K562 (cell line): Measurements from ENCODE around the gene FBXL22. TPM values are rescaled to one million over a fixed set of nuclear protein-coding genes. Genes with fewer than 3 reads are reported as not detected.

Experiments used
- ATAC-seq: fragments of 200-7000 bp; cut with Tn5 transposase; 3 replicates; pipeline ENCODE4 v1.9.1; 2020; ENCODE audit warnings: moderate library complexity
- BruUV-seq: library from RNA; stranded (reverse); fragments of 400-500 nt; replicated peaks from 2 replicates; lab custom pipeline; 2021; lab: Mats Ljungman, UMichigan
- CTCF ChIA-PET: fragments of 300-600 bp; formaldehyde crosslinking; extraction: SDS; loops from one replicate; lab custom pipeline; 2021; ENCODE audit warnings: low intra/inter-chr PET ratio; lab: Yijun Ruan, JAX
- POLR2A ChIA-PET: fragments of 300-600, 350-650 bp; sonication (Branson Sonifier 250); formaldehyde crosslinking; extraction: SDS; loops from one replicate; lab custom pipeline; 2021; ENCODE audit warnings: antibody characterized with exemption, inconsistent platforms; lab: Yijun Ruan, JAX
- DNase-seq, 4 experiments: peaks; one replicate each; pipeline versions ENCODE4 v3.0.0 to v3.0.0-alpha.2; 2011 to 2018; ENCODE audit warnings: low spot score in 3 of 4, mixed read lengths in 3 of 4; ENCODE audit errors: extremely low read depth in 1 of 4
- FAIRE-seq: peaks from 2 replicates; lab custom pipeline; 2011; peaks lifted over from hg19 to GRCh38; lab: Jason Lieb, UNC
- H2AFZ ChIP-seq: 2 replicates; pipeline ENCODE4 v1.6.0; 2011; ENCODE audit warnings: low read depth, low read length, control low read depth, inconsistent platforms
- H3K27ac ChIP-seq: fragments of 200-600 bp; 3 replicates; pipeline ENCODE4 v1.8.0; 2011; ENCODE audit warnings: low read depth, mild to moderate bottlenecking, control low read depth, inconsistent platforms, low read length, moderate library complexity, mixed read lengths; ENCODE audit errors: extremely low read depth
- H3K27me3 ChIP-seq, 2 experiments: fragments of 300-600 bp in 1 of 2; 2 replicates in 1 of 2; 3 replicates in 1 of 2; pipeline versions ENCODE4 v1.6.0 to v1.8.0; 2011; ENCODE audit warnings: inconsistent platforms in 2 of 2, low read length in 2 of 2, mild to moderate bottlenecking in 1 of 2, mixed read lengths in 1 of 2, moderate library complexity in 1 of 2; ENCODE audit not compliant: control insufficient read depth in 2 of 2, insufficient read depth in 2 of 2
- H3K36me3 ChIP-seq: fragments of 300-600 bp; 3 replicates; pipeline ENCODE4 v1.8.0; 2011; ENCODE audit warnings: mild to moderate bottlenecking, low read length, inconsistent platforms; ENCODE audit not compliant: control insufficient read depth, insufficient read depth
- H3K4me1 ChIP-seq, 2 experiments: fragments of 200-600 bp in 1 of 2; replicated peaks in 1 of 2; 2 replicates in 1 of 2; 3 replicates in 1 of 2; pipeline versions ENCODE4 v1.5.1 to v1.8.0; 2011; ENCODE audit warnings: inconsistent platforms in 2 of 2, low read length in 2 of 2, mild to moderate bottlenecking in 1 of 2, mixed read lengths in 1 of 2, moderate library complexity in 1 of 2; ENCODE audit not compliant: control insufficient read depth in 2 of 2, insufficient read depth in 2 of 2
- H3K4me2 ChIP-seq: 2 replicates; pipeline ENCODE4 v1.6.1; 2011; ENCODE audit warnings: low read length, control low read depth, inconsistent platforms, mixed read lengths; ENCODE audit not compliant: insufficient read depth
- H3K4me3 ChIP-seq: fragments of 200-600 bp; sonication (generic), shearing (Covaris generic); 2 replicates; pipeline ENCODE4 v1.5.1; 2016; ENCODE audit warnings: control low read depth, inconsistent platforms
- H3K79me2 ChIP-seq: fragments of 200-600 bp; 3 replicates; pipeline ENCODE4 v1.8.0; 2011; ENCODE audit warnings: low read length, inconsistent platforms; ENCODE audit not compliant: control insufficient read depth, insufficient read depth
- H3K9ac ChIP-seq, 2 experiments: 2 replicates each; pipeline versions ENCODE4 v1.6.0 to v1.6.1; 2011; ENCODE audit warnings: low read depth in 2 of 2, low read length in 2 of 2, control low read depth in 1 of 2, inconsistent platforms in 1 of 2, mild to moderate bottlenecking in 1 of 2, mixed read lengths in 1 of 2; ENCODE audit not compliant: insufficient read depth in 1 of 2
- H3K9me1 ChIP-seq: one replicate; pipeline ENCODE4 v1.6.0; 2011; ENCODE audit warnings: inconsistent platforms, mild to moderate bottlenecking, low read length, moderate library complexity; ENCODE audit not compliant: control insufficient read depth, insufficient read depth
- H3K9me3 ChIP-seq: replicated peaks from 2 replicates; pipeline ENCODE4 v1.5.1; 2011; ENCODE audit warnings: low read depth, low read length, inconsistent platforms; ENCODE audit not compliant: control insufficient read depth, insufficient read depth
- H4K20me1 ChIP-seq: replicated peaks from 2 replicates; pipeline ENCODE4 v1.6.1; 2011; ENCODE audit warnings: low read length, inconsistent platforms, mixed read lengths; ENCODE audit not compliant: control insufficient read depth, insufficient read depth
- CAMTA2 ChIP-seq: fragments of 250-450 bp; sonication (Bioruptor Pico); conservative IDR thresholded peaks from 2 replicates; pipeline ENCODE4 v1.5.1; 2022
- CREBBP ChIP-seq: IDR thresholded peaks from one replicate; pipeline ENCODE4 v1.6.1; 2012; ENCODE audit warnings: low read depth, mild to moderate bottlenecking, control low read depth, inconsistent platforms, low read length
- KLF16 ChIP-seq: IDR thresholded peaks from 2 replicates; pipeline ENCODE4 v1.6.1; 2016; ENCODE audit warnings: antibody characterized with exemption
- NFRKB ChIP-seq: fragments of 450-650 bp; IDR thresholded peaks from 2 replicates; pipeline ENCODE4 v1.6.1; 2016; ENCODE audit warnings: low read depth
- NONO ChIP-seq, 2 experiments: fragments of 200-400 bp in 1 of 2; fragments of 450-650 bp in 1 of 2; formaldehyde crosslinking in 1 of 2; IDR thresholded peaks; 2 replicates each; pipeline ENCODE4 v1.6.1; 2017; ENCODE audit warnings: low read depth in 2 of 2, mild to moderate bottlenecking in 2 of 2, moderate library complexity in 2 of 2, low read length in 1 of 2
- RBM25 ChIP-seq: fragments of 200-400 bp; formaldehyde crosslinking; IDR thresholded peaks from 2 replicates; pipeline ENCODE4 v1.6.1; 2018; ENCODE audit warnings: low read length, low read depth, moderate library complexity; ENCODE audit not compliant: severe bottlenecking
- SIN3A ChIP-seq, 2 experiments: fragments of 150-350 bp in 1 of 2; IDR thresholded peaks; 2 replicates each; pipeline ENCODE4 v1.6.1; 2011 to 2016; ENCODE audit warnings: borderline replicate concordance in 2 of 2, low read depth in 2 of 2, low read length in 2 of 2, mild to moderate bottlenecking in 2 of 2, moderate library complexity in 2 of 2; ENCODE audit not compliant: control insufficient read depth in 1 of 2
- ZFX ChIP-seq: sonication (generic); formaldehyde crosslinking; IDR thresholded peaks from 2 replicates; pipeline ENCODE4 v1.8.0; 2022; ENCODE audit warnings: mild to moderate bottlenecking, missing genetic modification reagents, moderate library complexity
- ZNF212 ChIP-seq: fragments of 450-650 bp; formaldehyde crosslinking; IDR thresholded peaks from 2 replicates; pipeline ENCODE4 v1.4.0; 2020; ENCODE audit warnings: mild to moderate bottlenecking
- ZNF408 ChIP-seq: fragments of 250-450 bp; sonication (Bioruptor Pico); IDR thresholded peaks from 2 replicates; pipeline ENCODE4 v1.4.0; 2020; ENCODE audit warnings: low read depth, mild to moderate bottlenecking, moderate library complexity
- ZNF717 ChIP-seq: fragments of 250-450 bp; sonication (Bioruptor Pico); IDR thresholded peaks from 2 replicates; pipeline ENCODE4 v1.5.0; 2021
- WGBS: fragments of 100-300 bp; shearing (Covaris generic); methylation state at CpG from one replicate; pipeline ENCODE4 v1.1.6; 2016; ENCODE audit warnings: low coverage, mixed read lengths; ENCODE audit not compliant: insufficient coverage; ENCODE audit errors: missing lambda C conversion rate; 5-methylcytosine and 5-hydroxymethylcytosine counted together
- in situ Hi-C: fragments of 300-500 bp; cut with MboI; formaldehyde crosslinking; loops from 4 replicates; pipeline ENCODE4 v1.15.0; 2018; ENCODE audit warnings: inconsistent platforms, mixed read lengths
- intact Hi-C: fragments of 100-400 bp; cut with micrococcal nuclease; formaldehyde crosslinking; loops from 2 replicates; pipeline ENCODE4 v1.14.2; 2022
- polyA plus RNA-seq, 8 experiments: library from polyadenylated mRNA; depleted of rRNA in 4 of 8; stranded (reverse) in 5 of 8; unstranded in 3 of 8; fragments of >200 nt; fragmentation: Nextera tagmentation in 2 of 8; fragmentation: Illumina TruSeq in 1 of 8; extraction: Ambion mirVana in 2 of 8; extraction: Trizol in 1 of 8; gene quantifications; 2 replicates each; pipeline versions ENCODE4 v1.2.1 to v1.2.3, GENCODE V29; 2011 to 2014; ENCODE audit warnings: inconsistent platforms in 1 of 8, missing spikeins in 1 of 8
- total RNA-seq, 7 experiments: library from RNA; depleted of rRNA in 6 of 7; stranded (reverse); fragments of >200 nt in 6 of 7; fragmentation: Illumina TruSeq in 2 of 7; extraction: Trizol in 2 of 7; gene quantifications; 2 replicates each; pipeline versions ENCODE4 v1.2.1 to v1.2.3, GENCODE V29; 2011 to 2021; ENCODE audit warnings: low replicate concordance in 1 of 7
- TF ChIP-seq, protein P1 (sequence below): fragments of 250-450 bp; sonication (Bioruptor Pico); IDR thresholded peaks from 2 replicates; pipeline ENCODE4 v1.8.0; 2022; ENCODE audit warnings: moderate library complexity, mild to moderate bottlenecking, inconsistent platforms

The FBXL22 gene
- total and polyA plus RNA-seq, 9 of the 15 experiments (the other 6 are each of a cell fraction or from before 2014, with no cell fraction given) = not detected

DNA sequence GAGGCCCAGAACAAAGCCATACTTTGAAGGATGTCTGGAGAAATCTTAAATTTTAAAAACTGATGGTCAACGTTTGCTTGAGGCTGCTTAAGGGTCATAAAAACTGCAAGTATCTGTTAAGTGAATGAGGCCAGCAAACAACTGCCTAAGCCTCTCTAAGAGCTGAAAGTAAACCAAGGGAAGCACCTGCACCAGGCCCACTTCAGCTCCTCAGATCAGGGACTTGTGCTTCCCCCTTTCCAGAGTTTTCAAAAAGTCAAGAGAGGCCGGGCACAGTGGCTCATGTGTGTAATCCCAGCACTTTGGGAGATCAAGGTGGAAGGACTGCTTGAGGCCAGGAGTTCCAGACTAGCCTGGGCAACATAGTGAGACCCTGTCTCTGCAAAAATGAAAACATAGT lies 9.1 kb downstream of the FBXL22 start (continued):
- TF ChIP-seq, protein P1, sequence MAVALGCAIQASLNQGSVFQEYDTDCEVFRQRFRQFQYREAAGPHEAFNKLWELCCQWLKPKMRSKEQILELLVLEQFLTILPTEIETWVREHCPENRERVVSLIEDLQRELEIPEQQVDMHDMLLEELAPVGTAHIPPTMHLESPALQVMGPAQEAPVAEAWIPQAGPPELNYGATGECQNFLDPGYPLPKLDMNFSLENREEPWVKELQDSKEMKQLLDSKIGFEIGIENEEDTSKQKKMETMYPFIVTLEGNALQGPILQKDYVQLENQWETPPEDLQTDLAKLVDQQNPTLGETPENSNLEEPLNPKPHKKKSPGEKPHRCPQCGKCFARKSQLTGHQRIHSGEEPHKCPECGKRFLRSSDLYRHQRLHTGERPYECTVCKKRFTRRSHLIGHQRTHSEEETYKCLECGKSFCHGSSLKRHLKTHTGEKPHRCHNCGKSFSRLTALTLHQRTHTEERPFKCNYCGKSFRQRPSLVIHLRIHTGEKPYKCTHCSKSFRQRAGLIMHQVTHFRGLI (CRISPR knock-in tag) = no peak
- no peak for TF ChIP-seq NONO (IDR thresholded peaks at IDR 0.05; ENCODE audit: low read depth in 2 of 2, low read length in 1 of 2)
- TF ChIP-seq KLF16 = no peak
- no peak for TF ChIP-seq SIN3A (IDR thresholded peaks at IDR 0.05; ENCODE audit: borderline replicate concordance in 2 of 2, control insufficient read depth in 1 of 2, low read depth in 2 of 2, low read length in 2 of 2)
- TF ChIP-seq ZNF408 (CRISPR knock-in tag) = no peak
- TF ChIP-seq ZNF212 (CRISPR knock-in tag) = no peak

DNA sequence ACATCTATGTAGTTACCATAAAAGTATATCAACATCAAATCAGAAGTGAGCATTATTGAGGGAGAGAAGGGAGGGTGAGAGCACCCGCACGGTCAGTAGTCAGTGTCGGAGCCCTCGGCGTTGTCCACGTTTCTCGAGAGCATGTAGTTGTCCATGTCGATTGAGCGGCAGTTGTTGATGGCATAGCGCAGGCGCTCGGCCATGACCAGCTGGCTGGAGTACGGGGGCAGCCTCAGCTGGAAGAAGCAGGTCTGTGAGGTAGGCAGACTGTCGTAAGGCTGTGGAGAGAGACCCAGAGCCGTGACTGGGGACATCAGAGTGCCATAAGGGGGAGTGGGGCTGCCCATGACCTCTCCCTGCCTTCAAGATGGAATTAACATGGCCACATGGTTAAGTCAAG lies 11.8 kb downstream of the FBXL22 start:
- Histone ChIP-seq H3K27ac (no peak overlapping the region), H3K36me3 (peaks cover 74% of the 10 kb centered on the region; the same call in 2 of the 3 replicates), H3K4me3 (no peak overlapping the region), H3K4me1 (peaks cover 0 to 11% of the 10 kb centered on the region in 2 experiments; a peak in 3 of 5 replicates), H3K4me2 (no peak overlapping the region), H3K9ac (peak overlapping the region in 1 of 2 experiments; percentile 6; a peak in 1 of 4 replicates), H2AFZ (no peak overlapping the region), H3K9me3 (no peaks in the 10 kb centered on the region), H3K27me3 (no peaks in the 10 kb centered on the region), H3K79me2 (no peaks in the 10 kb centered on the region), H4K20me1 (no peaks in the 10 kb centered on the region), H3K9me1 (no peaks in the 10 kb centered on the region)
- BruUV-seq = no TSS peak
- ATAC-seq = no peak
- no peak for DNase-seq
- in situ Hi-C loops = no loop called here
- 96% methylated on average over 15 of the region's 15 CpGs for WGBS
- POLR2A ChIA-PET = interaction anchor here (0.5 to 1.4 kb wide), 4 partner anchors 10 to 560 kb away, joined by 3 to 9 read pairs (median 4); no protein-coding TSS in a partner anchor
- intact Hi-C loops = no loop called here
- CTCF ChIA-PET = no interaction called here
- no peak for FAIRE-seq
- no peak for TF ChIP-seq NFRKB
- no peak for TF ChIP-seq CAMTA2
- no peak for TF ChIP-seq ZFX
- TF ChIP-seq ZNF717 (CRISPR knock-in tag) = no peak
- no peak for TF ChIP-seq CREBBP
- TF ChIP-seq RBM25 = no peak
